Suprapubic skin (tissue), 4 donors: ENCODE measurements around the gene C1orf21. TPM values are rescaled to one million over a fixed set of nuclear protein-coding genes. Genes with fewer than 3 reads are reported as not detected.
"Not testable (repeated sequence)": the region's sequence is repeated elsewhere in the genome, so short reads cannot be mapped to it uniquely, and the experiment has no call there.

ENCODE experiments used
- DNase-seq, 2 donors: peaks; one replicate each; pipeline ENCODE4 v3.0.0-alpha.2; 2019; ENCODE audit warnings: low spot score in 2 of 2
- H3K27ac ChIP-seq: fragments of 200-600 bp; sonication (generic); one replicate; pipeline ENCODE4 v1.5.1; 2019
- H3K27me3 ChIP-seq: fragments of 200-600 bp; sonication (generic); one replicate; pipeline ENCODE4 v1.5.1; 2019
- H3K36me3 ChIP-seq: fragments of 200-600 bp; sonication (generic); one replicate; pipeline ENCODE4 v1.5.1; 2019
- H3K4me1 ChIP-seq: fragments of 200-600 bp; sonication (generic); one replicate; pipeline ENCODE4 v1.5.1; 2019
- H3K4me3 ChIP-seq: fragments of 200-600 bp; sonication (generic); one replicate; pipeline ENCODE4 v1.5.1; 2019; ENCODE audit warnings: mild to moderate bottlenecking
- H3K9me3 ChIP-seq: fragments of 200-600 bp; sonication (generic); one replicate; pipeline ENCODE4 v1.5.1; 2019
- EP300 ChIP-seq: sonication (generic); formaldehyde crosslinking; IDR thresholded peaks from one replicate; pipeline ENCODE4 v1.6.1; 2017; ENCODE audit warnings: antibody characterized with exemption
- POLR2A ChIP-seq, 2 donors: fragments of 450-650 bp; IDR thresholded peaks; one replicate each; pipeline ENCODE4 v1.6.1; 2017; ENCODE audit warnings: antibody characterized with exemption in 2 of 2, mild to moderate bottlenecking in 2 of 2, moderate library complexity in 2 of 2
- POLR2AphosphoS5 ChIP-seq, 3 donors: sonication (generic); formaldehyde crosslinking; IDR thresholded peaks; one replicate each; pipeline ENCODE4 v1.6.1; 2017; ENCODE audit warnings: antibody characterized with exemption in 3 of 3
- WGBS: methylation state at CpG from one replicate; pipeline ENCODE4 v1.1.5; 2018; 5-methylcytosine and 5-hydroxymethylcytosine counted together
- total RNA-seq, 4 donors: library from RNA; depleted of rRNA; stranded (reverse); fragments of >200 nt; gene quantifications; one replicate each; pipeline ENCODE4 v1.1.0, GENCODE V29; 2016
- TF ChIP-seq, protein P1 (sequence below), 2 donors: fragments of 200-600 bp in 1 of 2; fragments of 450-650 bp in 1 of 2; sonication (generic) in 1 of 2; IDR thresholded peaks; one replicate each; pipeline ENCODE4 v1.5.1; 2016 to 2019; ENCODE audit warnings: antibody characterized with exemption in 2 of 2, mild to moderate bottlenecking in 1 of 2, moderate library complexity in 1 of 2

C1orf21 gene
- total RNA-seq, 4 donors from 2014 or later = 73.0 to 95.7 (median 79.2) TPM

DNA sequence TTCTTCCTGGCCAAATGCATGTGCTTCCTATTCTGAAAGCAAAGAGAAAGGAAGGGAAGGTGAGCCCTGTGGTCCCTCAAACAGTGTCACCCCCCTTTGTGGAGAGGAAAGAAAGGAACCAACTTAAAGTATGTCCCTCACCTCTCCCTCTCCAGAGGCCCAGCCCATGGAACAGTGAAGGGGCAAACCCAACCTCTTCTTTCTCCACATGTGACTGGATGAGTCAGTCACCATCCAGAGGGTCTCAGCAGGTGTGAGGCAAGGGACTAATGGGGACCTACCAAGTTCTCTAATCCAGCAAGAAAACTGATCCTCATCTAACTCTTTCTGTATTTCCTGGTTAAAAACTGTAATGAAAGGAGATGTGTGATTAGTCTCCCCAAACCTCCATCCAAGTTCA lies 222.2 kb downstream of the C1orf21 start:
- no peak for DNase-seq
- Histone ChIP-seq H3K27ac (no peak overlapping the region), H3K36me3 (no peaks in the 10 kb centered on the region), H3K27me3 (no peaks in the 10 kb centered on the region), H3K4me3 (no peak overlapping the region), H3K9me3 (no peaks in the 10 kb centered on the region), H3K4me1 (peaks cover 23% of the 10 kb centered on the region)
- no peak for TF ChIP-seq POLR2A (IDR thresholded peaks at IDR 0.05)
- TF ChIP-seq, protein P1, sequence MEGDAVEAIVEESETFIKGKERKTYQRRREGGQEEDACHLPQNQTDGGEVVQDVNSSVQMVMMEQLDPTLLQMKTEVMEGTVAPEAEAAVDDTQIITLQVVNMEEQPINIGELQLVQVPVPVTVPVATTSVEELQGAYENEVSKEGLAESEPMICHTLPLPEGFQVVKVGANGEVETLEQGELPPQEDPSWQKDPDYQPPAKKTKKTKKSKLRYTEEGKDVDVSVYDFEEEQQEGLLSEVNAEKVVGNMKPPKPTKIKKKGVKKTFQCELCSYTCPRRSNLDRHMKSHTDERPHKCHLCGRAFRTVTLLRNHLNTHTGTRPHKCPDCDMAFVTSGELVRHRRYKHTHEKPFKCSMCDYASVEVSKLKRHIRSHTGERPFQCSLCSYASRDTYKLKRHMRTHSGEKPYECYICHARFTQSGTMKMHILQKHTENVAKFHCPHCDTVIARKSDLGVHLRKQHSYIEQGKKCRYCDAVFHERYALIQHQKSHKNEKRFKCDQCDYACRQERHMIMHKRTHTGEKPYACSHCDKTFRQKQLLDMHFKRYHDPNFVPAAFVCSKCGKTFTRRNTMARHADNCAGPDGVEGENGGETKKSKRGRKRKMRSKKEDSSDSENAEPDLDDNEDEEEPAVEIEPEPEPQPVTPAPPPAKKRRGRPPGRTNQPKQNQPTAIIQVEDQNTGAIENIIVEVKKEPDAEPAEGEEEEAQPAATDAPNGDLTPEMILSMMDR (IDR thresholded peaks at IDR 0.05) = no peak
- no peak for TF ChIP-seq POLR2AphosphoS5 (IDR thresholded peaks at IDR 0.05)
- no peak for TF ChIP-seq EP300

DNA sequence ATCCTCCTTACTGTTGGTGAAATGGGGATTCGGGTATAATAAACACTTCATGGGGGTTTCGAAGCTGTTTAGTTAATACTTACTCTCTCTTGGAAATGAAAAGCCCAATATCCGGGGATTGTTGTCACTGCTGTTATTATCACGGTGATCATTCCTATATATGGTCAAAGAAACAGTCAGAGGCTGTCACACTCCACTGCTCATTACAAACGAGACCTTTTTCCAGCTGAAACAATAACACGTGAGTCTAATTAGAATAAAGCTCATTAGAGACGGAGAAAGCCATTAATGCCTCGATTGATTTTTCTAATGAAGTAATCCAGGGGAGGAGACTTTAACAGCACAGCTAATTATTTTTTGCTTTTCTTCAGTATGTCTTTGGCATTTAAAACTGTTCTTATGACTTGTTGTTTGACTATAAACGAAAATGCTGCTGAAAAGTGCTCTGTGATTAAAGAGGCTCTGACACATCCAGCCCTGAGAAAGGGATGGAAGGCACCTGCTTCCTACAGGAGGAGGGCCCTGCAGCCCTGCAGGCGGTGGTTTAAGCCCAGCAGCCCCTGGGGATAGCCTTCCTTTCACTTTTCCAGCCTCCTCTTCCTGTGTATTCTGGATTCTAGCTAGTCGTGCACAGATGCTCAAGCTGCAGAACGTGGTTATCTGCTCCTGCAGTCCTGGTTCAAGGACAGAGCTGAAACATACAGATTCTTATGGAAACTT lies 224.2 kb downstream of the C1orf21 start:
- no peak overlapping the region for H3K4me3 ChIP-seq

DNA sequence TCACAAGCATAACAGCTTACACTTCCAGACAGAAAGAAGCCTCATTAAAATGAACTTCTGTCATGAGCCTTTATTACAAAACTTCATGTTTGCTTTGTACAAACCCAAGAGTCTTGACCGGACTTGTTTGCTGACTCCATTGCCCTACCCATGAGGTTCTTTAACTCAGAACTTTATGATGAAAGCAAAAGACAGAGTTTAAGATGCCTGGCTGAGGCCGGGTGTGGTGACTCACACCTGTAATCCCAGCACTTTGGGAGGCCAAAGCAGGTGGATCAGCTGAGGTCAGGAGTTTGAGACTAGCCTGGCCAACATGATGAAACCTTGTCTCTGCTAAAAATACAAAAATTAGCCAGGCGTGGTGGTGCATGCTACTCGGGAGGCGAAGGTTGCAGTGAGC lies 225.4 kb downstream of the C1orf21 start:
- H3K4me3 ChIP-seq, H3K27ac ChIP-seq, H3K27me3 ChIP-seq, DNase-seq, H3K36me3 ChIP-seq, H3K9me3 ChIP-seq: not testable (repeated sequence)
- peaks cover 11% of the 10 kb centered on the region for H3K4me1 ChIP-seq
- 57% methylated on average over 5 of the region's 5 CpGs for WGBS

More for the DNA sequence above, 224.2 kb downstream of the C1orf21 start:
- no peaks in the 10 kb centered on the region for H3K27me3 ChIP-seq
- no peak for DNase-seq
- peaks cover 17% of the 10 kb centered on the region for H3K4me1 ChIP-seq
- no peaks in the 10 kb centered on the region for H3K9me3 ChIP-seq
- 58% methylated on average over 12 of the region's 12 CpGs for WGBS
- no peak overlapping the region for H3K27ac ChIP-seq
- no peaks in the 10 kb centered on the region for H3K36me3 ChIP-seq
- TF ChIP-seq, protein P1 (IDR thresholded peaks at IDR 0.05) = no peak
- TF ChIP-seq POLR2A (IDR thresholded peaks at IDR 0.05) (no peak), EP300 (no peak), POLR2AphosphoS5 (IDR thresholded peaks at IDR 0.05) (no peak)

DNA sequence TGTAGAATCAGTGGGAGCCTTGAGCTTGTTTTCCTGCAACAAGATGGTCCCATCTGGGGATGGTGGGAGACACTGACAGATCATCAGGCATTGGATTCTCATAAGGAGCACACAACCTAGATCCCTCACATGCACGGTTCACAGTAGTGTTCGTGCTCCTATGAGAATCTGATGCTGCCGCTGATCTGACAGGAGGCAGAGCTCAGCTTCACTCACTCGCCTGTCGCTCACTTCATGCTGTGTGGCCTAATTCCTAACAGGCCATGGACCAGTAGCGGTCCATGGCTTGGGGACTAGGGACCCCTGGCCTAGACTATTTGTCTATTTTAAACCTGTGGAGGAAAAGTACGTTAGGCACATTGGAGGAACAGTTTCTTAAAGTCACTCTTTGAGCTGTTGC lies 227.8 kb downstream of the C1orf21 start:
- Histone ChIP-seq H3K9me3 (no peaks in the 10 kb centered on the region), H3K4me1 (peaks cover 11% of the 10 kb centered on the region), H3K27me3 (no peaks in the 10 kb centered on the region), H3K4me3 (no peak overlapping the region), H3K27ac (no peak overlapping the region), H3K36me3 (peaks cover 3% of the 10 kb centered on the region)
- 89% methylated on average over 7 of the region's 7 CpGs for WGBS
- DNase-seq = no peak
- no peak for TF ChIP-seq POLR2A (IDR thresholded peaks at IDR 0.05)
- TF ChIP-seq POLR2AphosphoS5 (IDR thresholded peaks at IDR 0.05) = no peak
- TF ChIP-seq, protein P1 (IDR thresholded peaks at IDR 0.05) = no peak
- no peak for TF ChIP-seq EP300

DNA sequence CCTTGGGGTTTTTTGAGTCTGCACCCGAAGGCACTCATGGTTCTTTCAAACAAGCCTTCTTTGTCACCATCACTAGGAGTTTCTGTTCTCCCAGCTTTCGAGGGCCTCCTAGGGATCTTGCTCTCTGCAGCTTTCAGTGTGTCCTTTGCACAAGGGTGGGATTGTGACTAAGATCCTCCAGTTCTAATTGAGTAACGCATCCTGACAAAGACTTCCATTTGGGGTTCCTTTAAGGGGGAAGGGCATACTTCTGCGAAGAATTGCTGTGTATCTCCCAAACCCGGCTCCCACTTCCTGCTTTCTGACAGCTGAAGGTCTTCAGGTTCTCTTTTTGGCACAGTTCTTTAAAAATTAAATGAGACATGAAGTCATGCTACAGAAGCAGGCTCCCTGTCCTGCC lies 228.5 kb downstream of the C1orf21 start:
- no peak overlapping the region for H3K4me3 ChIP-seq
- H3K4me1 ChIP-seq = peaks cover 15% of the 10 kb centered on the region
- 82% methylated on average over 5 of the region's 5 CpGs for WGBS
- no peak for TF ChIP-seq POLR2A (IDR thresholded peaks at IDR 0.05)
- H3K27ac ChIP-seq = no peak overlapping the region
- peaks cover 9% of the 10 kb centered on the region for H3K36me3 ChIP-seq
- no peak for DNase-seq
- no peaks in the 10 kb centered on the region for H3K9me3 ChIP-seq
- H3K27me3 ChIP-seq = no peaks in the 10 kb centered on the region

DNA sequence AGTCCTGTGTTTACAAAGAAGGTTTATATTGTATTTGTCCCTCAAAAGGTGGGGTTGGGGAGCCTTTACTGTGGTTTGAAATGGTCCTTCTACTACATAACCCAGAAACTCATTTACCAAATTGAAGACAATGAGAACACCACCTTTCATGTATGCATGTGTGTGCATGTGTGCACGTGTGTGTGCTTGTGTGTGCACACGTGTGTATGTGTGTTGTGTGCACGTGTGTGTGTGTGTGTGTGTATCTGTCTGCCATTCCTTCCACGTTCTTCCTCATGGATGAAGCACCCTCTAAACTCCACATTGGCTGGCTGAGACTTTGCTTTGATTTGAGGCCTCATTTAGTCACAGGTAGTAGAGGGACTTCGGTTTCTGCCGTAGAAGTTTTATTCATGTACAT lies 229.7 kb downstream of the C1orf21 start:
- Histone ChIP-seq H3K4me1 (peaks cover 18% of the 10 kb centered on the region), H3K4me3 (no peak overlapping the region), H3K27ac (no peak overlapping the region), H3K27me3 (no peaks in the 10 kb centered on the region), H3K9me3 (no peaks in the 10 kb centered on the region), H3K36me3 (peaks cover 9% of the 10 kb centered on the region)
- no peak for DNase-seq
- TF ChIP-seq, protein P1 (IDR thresholded peaks at IDR 0.05) = no peak
- TF ChIP-seq POLR2AphosphoS5 (IDR thresholded peaks at IDR 0.05) = no peak
- no peak for TF ChIP-seq POLR2A (IDR thresholded peaks at IDR 0.05)
- TF ChIP-seq EP300 = no peak
- 83% methylated on average over 6 of the region's 6 CpGs for WGBS
